ENCODE results near the gene TMEM63C. TPM values are rescaled to one million over a fixed set of nuclear protein-coding genes. Genes with fewer than 3 reads are reported as not detected.

The TMEM63C gene
- polyA plus RNA-seq, 1 donor from 2014 or later: 11.1 TPM

DNA sequence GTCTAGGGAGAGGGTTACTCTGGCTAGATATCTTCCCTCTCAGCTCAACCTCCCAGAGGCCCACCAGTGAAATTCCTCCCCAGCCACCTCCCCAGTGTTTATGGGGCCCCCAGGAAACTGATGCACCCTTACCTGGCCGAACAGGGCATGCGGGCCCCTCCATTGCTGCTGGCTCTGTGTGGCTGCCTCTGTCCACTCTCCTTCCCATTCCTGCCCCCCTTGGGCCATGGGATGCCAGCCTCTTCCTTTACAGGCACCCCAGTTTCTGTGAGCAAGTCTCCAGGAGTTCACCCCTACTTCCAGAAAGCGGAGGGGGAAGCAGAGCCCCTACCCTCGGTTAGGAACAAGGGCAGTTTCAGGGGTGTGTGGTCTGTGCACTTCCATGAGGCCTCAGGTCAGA, 20.6 kb upstream of the TMEM63C start:
- Histone ChIP-seq H3F3A (ENCODE audit: insufficient read depth, low read length, poor library complexity, severe bottlenecking) (no peaks in the 10 kb centered on the region), H3K4me2 (ENCODE audit: low read length) (no peak overlapping the region), H3K4me3 (ENCODE audit: low read length) (no peak overlapping the region), H4K20me1 (ENCODE audit: insufficient read depth) (no peaks in the 10 kb centered on the region), H2AFZ (ENCODE audit: low read depth, low read length) (no peak overlapping the region), H3K36me3 (ENCODE audit: insufficient read depth, low read length) (no peaks in the 10 kb centered on the region), H3K9me3 (ENCODE audit: low read length) (no peaks in the 10 kb centered on the region), H3K27me3 (ENCODE audit: insufficient read depth, low read depth, low read length) (no peaks in the 10 kb centered on the region), H3K9ac (ENCODE audit: low read length) (no peak overlapping the region), H3K79me2 (replicated peaks; ENCODE audit: insufficient read depth, low read length) (no peaks in the 10 kb centered on the region), H3K9me2 (ENCODE audit: insufficient read depth, low read length) (no peaks in the 10 kb centered on the region), H3K27ac (ENCODE audit: low read length) (no peak overlapping the region)
- TF ChIP-seq EZH2 (IDR thresholded peaks at IDR 0.05; ENCODE audit: borderline replicate concordance, insufficient read depth, low read length, poor library complexity, severe bottlenecking) (no peak), POLR2AphosphoS5 (IDR thresholded peaks at IDR 0.05) (no peak), EP300 (conservative IDR thresholded peaks at IDR 0.05; ENCODE audit: poor library complexity, severe bottlenecking) (no peak), TAF1 (IDR thresholded peaks at IDR 0.05; ENCODE audit: low read depth) (no peak), MXI1 (conservative IDR thresholded peaks at IDR 0.05; ENCODE audit: poor library complexity, severe bottlenecking) (no peak), SMC3 (conservative IDR thresholded peaks at IDR 0.05; ENCODE audit: poor library complexity) (no peak)
- TF ChIP-seq, protein P1, sequence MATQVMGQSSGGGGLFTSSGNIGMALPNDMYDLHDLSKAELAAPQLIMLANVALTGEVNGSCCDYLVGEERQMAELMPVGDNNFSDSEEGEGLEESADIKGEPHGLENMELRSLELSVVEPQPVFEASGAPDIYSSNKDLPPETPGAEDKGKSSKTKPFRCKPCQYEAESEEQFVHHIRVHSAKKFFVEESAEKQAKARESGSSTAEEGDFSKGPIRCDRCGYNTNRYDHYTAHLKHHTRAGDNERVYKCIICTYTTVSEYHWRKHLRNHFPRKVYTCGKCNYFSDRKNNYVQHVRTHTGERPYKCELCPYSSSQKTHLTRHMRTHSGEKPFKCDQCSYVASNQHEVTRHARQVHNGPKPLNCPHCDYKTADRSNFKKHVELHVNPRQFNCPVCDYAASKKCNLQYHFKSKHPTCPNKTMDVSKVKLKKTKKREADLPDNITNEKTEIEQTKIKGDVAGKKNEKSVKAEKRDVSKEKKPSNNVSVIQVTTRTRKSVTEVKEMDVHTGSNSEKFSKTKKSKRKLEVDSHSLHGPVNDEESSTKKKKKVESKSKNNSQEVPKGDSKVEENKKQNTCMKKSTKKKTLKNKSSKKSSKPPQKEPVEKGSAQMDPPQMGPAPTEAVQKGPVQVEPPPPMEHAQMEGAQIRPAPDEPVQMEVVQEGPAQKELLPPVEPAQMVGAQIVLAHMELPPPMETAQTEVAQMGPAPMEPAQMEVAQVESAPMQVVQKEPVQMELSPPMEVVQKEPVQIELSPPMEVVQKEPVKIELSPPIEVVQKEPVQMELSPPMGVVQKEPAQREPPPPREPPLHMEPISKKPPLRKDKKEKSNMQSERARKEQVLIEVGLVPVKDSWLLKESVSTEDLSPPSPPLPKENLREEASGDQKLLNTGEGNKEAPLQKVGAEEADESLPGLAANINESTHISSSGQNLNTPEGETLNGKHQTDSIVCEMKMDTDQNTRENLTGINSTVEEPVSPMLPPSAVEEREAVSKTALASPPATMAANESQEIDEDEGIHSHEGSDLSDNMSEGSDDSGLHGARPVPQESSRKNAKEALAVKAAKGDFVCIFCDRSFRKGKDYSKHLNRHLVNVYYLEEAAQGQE (IDR thresholded peaks at IDR 0.05; ENCODE audit: borderline replicate concordance): no peak
- TF ChIP-seq, protein P2, sequence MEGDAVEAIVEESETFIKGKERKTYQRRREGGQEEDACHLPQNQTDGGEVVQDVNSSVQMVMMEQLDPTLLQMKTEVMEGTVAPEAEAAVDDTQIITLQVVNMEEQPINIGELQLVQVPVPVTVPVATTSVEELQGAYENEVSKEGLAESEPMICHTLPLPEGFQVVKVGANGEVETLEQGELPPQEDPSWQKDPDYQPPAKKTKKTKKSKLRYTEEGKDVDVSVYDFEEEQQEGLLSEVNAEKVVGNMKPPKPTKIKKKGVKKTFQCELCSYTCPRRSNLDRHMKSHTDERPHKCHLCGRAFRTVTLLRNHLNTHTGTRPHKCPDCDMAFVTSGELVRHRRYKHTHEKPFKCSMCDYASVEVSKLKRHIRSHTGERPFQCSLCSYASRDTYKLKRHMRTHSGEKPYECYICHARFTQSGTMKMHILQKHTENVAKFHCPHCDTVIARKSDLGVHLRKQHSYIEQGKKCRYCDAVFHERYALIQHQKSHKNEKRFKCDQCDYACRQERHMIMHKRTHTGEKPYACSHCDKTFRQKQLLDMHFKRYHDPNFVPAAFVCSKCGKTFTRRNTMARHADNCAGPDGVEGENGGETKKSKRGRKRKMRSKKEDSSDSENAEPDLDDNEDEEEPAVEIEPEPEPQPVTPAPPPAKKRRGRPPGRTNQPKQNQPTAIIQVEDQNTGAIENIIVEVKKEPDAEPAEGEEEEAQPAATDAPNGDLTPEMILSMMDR (IDR thresholded peaks at IDR 0.05; ENCODE audit: poor library complexity, severe bottlenecking): no peak

DNA sequence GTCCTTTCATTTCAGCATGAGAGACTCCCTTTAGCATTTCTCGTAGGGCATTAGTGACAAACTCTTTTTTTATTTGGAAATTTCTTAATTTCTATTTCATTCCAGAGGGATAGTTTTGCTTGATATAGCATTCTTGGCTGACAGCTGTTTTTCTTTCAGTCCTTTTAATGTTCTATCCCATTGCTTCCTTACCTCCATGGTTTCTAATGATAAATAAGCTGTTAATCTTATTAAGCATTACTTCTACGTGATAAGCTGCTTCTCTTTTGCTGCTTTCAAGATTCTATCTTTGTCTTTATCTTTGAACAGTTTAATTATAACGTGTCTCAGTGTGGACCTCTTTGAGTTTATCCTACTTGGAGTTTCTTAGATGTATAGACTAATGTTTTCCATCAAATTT, 11.6 kb upstream of the TMEM63C start:
- Histone ChIP-seq H3K4me2 (ENCODE audit: low read length) (no peak overlapping the region), H3K27ac (ENCODE audit: low read length) (no peak overlapping the region), H3K36me3 (ENCODE audit: insufficient read depth, low read length) (no peaks in the 10 kb centered on the region), H3K9me2 (ENCODE audit: insufficient read depth, low read length) (no peaks in the 10 kb centered on the region), H3F3A (ENCODE audit: insufficient read depth, low read length, poor library complexity, severe bottlenecking) (no peaks in the 10 kb centered on the region), H3K9ac (ENCODE audit: low read length) (no peak overlapping the region), H2AFZ (ENCODE audit: low read depth, low read length) (no peak overlapping the region), H4K20me1 (ENCODE audit: insufficient read depth) (no peaks in the 10 kb centered on the region), H3K4me3 (ENCODE audit: low read length) (no peak overlapping the region), H3K79me2 (replicated peaks; ENCODE audit: insufficient read depth, low read length) (no peaks in the 10 kb centered on the region), H3K9me3 (ENCODE audit: low read length) (no peaks in the 10 kb centered on the region), H3K27me3 (ENCODE audit: insufficient read depth, low read depth, low read length) (no peaks in the 10 kb centered on the region)
- no peak for TF ChIP-seq TAF1 (IDR thresholded peaks at IDR 0.05; ENCODE audit: low read depth)
- TF ChIP-seq EZH2 (IDR thresholded peaks at IDR 0.05; ENCODE audit: borderline replicate concordance, insufficient read depth, low read length, poor library complexity, severe bottlenecking): no peak
- TF ChIP-seq POLR2AphosphoS5 (IDR thresholded peaks at IDR 0.05): no peak
- no peak for TF ChIP-seq EP300 (conservative IDR thresholded peaks at IDR 0.05; ENCODE audit: poor library complexity, severe bottlenecking)
- TF ChIP-seq SMC3 (conservative IDR thresholded peaks at IDR 0.05; ENCODE audit: poor library complexity): no peak
- TF ChIP-seq, protein P2 (IDR thresholded peaks at IDR 0.05; ENCODE audit: poor library complexity, severe bottlenecking): no peak
- TF ChIP-seq MXI1 (conservative IDR thresholded peaks at IDR 0.05; ENCODE audit: poor library complexity, severe bottlenecking): no peak
- TF ChIP-seq, protein P1 (IDR thresholded peaks at IDR 0.05; ENCODE audit: borderline replicate concordance): no peak
- TF ChIP-seq RAD21 (conservative IDR thresholded peaks at IDR 0.05): no peak

Measured in neural cell (in vitro differentiated cells).